ENCODE measurements around the gene PPFIBP2.

DNA sequence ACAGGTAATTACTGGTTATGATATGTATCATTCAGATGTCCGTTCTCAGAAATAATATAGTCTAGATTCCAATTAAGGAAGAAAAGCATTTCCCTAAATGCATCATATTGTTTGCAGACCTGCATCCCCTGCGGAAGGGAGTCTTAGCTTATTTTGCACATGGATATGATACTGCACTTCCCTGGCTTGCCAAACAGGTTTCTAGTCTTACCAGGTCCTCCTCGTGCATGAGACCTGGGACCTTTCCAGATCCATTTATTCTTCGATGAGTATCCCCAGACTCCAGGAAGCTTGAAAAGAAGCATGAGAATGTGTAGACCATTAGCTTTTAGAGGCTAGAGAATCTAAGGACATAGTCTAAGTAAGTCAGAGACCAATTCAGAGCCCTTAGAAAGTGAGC is 128.9 kb downstream of the PPFIBP2 start:
- TF ChIP-seq, protein P1, sequence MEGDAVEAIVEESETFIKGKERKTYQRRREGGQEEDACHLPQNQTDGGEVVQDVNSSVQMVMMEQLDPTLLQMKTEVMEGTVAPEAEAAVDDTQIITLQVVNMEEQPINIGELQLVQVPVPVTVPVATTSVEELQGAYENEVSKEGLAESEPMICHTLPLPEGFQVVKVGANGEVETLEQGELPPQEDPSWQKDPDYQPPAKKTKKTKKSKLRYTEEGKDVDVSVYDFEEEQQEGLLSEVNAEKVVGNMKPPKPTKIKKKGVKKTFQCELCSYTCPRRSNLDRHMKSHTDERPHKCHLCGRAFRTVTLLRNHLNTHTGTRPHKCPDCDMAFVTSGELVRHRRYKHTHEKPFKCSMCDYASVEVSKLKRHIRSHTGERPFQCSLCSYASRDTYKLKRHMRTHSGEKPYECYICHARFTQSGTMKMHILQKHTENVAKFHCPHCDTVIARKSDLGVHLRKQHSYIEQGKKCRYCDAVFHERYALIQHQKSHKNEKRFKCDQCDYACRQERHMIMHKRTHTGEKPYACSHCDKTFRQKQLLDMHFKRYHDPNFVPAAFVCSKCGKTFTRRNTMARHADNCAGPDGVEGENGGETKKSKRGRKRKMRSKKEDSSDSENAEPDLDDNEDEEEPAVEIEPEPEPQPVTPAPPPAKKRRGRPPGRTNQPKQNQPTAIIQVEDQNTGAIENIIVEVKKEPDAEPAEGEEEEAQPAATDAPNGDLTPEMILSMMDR (IDR thresholded peaks at IDR 0.05) = no peak
- TF ChIP-seq POLR2A (IDR thresholded peaks at IDR 0.05) (no peak), POLR2AphosphoS5 (IDR thresholded peaks at IDR 0.05) (no peak), EP300 (IDR thresholded peaks at IDR 0.05) (no peak)
